IPS-18c (cell line): ENCODE measurements around the gene TMEM179B.

Experiments
- H3K4me3 ChIP-seq: 2 replicates; pipeline ENCODE4 v1.7.0; 2013; ENCODE audit warnings: low read depth, mild to moderate bottlenecking, low read length, moderate library complexity; ENCODE audit not compliant: insufficient read depth
- H3K9me3 ChIP-seq: one replicate; pipeline ENCODE4 v1.6.1; 2013; ENCODE audit warnings: mild to moderate bottlenecking, low read length, moderate library complexity; ENCODE audit not compliant: control insufficient read depth, insufficient read depth

The TMEM179B gene

DNA sequence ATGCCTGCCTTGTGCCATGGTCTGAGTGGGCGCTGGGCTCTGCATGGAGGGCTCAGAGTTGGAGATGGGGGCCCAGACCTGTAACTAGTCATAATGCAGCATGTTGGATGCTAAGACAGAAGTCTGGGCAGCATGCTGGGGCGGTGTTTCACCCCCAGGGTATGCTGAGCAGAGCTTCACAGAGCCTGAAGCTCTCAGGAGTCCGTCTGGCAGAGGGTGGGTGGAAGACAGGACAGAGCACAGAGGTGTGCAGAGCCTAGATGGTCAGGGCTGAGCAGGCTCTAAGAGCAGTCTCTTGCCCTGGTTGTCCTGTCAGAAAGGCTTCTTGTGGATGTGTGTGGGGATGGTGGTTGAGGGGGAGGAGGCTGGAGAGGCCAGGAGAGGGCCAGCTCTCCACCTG, 8.8 kb upstream of the TMEM179B start:
- H3K4me3 ChIP-seq = no peak overlapping the region

DNA sequence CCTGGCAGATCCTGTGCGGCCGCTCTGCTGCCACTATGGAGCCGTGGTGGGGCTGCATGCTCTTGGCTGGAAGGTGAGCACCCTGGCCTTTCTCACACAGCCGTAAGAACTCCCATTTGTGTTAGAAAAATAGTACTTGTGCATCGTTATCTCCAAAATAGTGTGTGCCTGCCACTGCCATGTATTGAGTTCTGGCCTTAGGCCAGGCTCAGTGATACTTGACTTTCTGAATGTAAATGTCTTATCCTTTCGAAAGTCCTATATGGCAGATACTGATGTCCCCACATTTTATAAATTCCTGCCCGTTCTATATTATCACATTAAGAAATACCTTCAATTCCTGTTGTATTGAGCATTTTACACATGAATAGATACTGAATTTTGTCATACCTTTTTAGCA, 4.4 kb upstream of the TMEM179B start:
- no peaks in the 10 kb centered on the region for H3K9me3 ChIP-seq
- H3K4me3 ChIP-seq = no peak overlapping the region

More for the DNA sequence above, 8.8 kb upstream of the TMEM179B start:
- no peaks in the 10 kb centered on the region for H3K9me3 ChIP-seq

DNA sequence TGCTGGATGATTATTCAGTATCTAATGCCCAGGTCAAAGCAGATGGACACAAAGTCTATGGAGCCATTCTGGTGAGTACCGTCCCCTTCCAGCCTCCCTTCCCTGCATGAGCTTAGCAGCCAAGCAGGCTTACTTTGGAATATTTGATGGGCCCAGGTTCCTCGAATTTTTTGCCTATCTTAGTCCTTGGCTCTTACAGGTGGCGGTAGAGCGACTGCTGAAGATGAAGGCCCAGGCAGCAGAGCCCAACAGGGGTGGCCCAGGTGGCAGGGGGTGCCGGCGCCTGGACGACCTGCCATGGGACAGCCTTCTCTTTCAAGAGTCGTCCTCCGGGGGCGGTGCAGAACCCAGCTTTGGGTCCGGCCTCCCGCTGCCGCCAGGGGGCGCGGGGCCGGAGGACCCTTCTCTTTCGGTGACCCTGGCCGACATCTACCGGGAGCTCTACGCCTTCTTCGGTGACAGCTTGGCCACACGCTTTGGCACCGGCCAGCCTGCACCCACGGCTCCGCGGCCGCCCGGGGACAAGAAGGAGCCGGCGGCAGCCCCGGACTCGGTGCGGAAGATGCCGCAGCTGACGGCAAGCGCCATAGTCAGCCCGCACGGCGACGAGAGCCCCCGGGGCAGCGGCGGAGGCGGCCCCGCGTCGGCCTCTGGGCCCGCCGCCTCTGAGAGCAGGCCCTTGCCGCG, 741 bp upstream of the TMEM179B start:
- no peaks in the 10 kb centered on the region for H3K9me3 ChIP-seq
- H3K4me3 ChIP-seq = peak overlapping the region; percentile 91

DNA sequence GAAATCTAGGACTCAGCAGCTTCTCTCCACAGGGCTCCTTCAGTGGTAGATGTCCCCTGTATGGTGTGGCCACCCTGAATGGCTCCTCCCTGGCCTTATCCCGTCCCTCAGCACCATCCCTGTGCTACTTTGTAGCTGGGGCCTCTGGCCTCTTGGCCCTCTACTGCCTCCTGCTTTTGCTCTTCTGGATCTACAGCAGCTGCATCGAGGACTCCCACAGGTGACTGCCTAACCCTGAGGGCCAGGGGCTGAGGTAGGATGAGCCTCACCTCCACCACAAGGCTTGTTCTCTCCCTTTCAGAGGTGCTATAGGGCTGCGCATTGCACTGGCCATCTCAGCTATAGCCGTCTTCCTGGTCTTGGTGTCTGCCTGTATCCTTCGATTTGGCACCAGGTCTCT, 1.8 kb downstream of the TMEM179B start:
- Histone ChIP-seq H3K9me3 (no peaks in the 10 kb centered on the region), H3K4me3 (no peak overlapping the region)

DNA sequence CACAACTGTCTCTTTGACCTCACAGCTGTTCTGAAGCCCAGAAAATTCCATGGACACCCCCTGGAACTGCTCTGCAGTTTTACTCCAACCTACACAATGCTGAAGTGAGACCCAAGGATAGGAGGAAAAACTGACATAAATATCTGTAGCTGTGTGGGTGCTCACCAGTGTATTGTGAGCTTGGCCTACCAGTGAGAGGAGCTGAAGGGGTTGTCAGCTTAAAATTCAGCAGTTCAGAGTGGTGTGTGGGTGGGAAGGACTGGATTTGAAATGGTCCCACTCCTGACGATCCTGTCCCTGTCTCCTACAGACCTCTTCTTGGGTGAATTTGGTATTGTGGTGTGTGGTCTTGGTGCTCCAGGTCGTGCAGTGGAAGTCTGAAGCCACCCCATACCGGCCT, 2.4 kb downstream of the TMEM179B start:
- Histone ChIP-seq H3K4me3 (no peak overlapping the region), H3K9me3 (no peaks in the 10 kb centered on the region)

DNA sequence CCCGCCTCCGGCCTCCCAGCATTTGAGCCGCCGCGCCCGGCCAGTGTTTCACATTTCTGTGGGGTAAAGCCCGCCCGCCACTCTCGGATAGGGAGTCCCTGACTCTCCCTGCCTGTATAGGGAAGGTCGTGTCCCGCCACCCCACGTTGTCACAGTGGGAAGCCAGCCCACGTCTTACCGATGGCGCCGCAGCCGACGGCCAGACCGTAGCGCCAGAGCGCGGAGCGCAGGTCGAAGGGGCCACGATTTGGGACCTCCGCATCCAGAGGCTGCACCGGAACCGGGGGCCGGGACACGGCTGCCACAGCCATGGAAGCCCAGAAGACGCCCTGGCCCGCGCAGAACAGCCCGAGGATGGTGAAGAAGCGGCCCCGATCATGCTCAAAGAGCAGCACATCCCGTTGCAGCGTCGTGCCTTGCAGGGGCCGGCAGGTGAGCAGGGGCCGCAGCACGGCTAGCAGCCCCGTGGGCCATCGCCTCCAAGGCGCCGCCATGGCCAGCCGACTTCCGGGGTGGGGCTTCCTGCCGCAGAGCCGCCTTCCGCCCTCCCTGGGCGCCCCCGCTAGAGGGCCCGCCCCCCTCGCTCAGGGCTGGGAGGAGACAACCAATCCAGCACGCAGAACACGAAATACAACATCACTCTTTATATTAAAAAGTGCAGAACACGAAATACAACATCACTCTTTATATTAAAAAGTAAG, 4.4 kb downstream of the TMEM179B start, which contains the start of gene TMEM223:
TMEM223 (minus strand) TSS at position 506 of the 701 bp plus-strand sequence; CDS start at position 494, 12 bp downstream.
- H3K9me3 ChIP-seq = no peaks in the 10 kb centered on the region
- H3K4me3 ChIP-seq = peak within 1 kb of the TSS; percentile 94

DNA sequence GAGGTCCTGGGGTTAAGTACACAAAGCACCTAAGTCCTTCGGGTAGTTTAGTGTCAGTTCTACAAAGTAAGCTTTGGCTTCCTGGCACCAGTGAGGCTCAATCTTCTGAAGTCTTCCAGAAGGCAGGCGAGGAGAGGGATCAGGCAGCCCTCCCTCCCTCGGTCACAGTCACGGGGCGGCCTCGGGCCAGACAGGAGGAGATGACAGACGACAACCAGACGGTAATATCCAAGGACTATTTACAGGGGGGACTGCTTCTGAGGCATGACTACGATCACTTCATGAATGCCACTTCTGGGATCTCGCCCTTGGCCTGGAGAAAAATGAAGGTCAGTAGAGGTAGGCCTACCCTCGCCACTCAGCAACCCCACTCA, 5.0 kb downstream of the TMEM179B start:
- Histone ChIP-seq H3K9me3 (no peaks in the 10 kb centered on the region), H3K4me3 (no peak overlapping the region)

DNA sequence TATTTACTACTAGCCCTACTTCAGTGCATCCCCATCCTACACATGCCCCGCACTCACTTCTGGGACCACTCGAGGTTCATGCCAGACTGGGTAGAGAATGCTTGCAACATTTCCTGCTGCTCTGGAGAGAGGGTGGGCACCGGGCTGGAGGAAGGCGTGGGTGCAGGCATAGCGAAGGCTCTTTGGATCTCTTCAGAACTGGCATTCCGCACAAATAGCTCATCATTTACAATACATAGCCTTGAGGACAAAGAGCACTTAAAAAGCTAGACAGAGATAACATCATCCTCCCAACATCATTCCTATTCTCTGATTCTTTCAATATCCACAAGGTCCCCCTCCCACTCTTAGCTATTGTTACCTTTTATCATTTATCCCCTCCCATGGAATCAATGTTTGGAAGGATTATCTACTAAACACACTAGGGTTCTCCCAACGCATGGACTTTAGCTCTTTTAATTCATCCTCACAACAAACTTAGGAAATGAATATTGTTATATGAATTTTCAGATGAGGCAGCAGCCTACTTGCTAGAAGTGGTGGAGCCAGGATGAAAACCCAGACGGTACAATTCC, 7.1 kb downstream of the TMEM179B start:
- Histone ChIP-seq H3K4me3 (no peak overlapping the region), H3K9me3 (no peaks in the 10 kb centered on the region)

DNA sequence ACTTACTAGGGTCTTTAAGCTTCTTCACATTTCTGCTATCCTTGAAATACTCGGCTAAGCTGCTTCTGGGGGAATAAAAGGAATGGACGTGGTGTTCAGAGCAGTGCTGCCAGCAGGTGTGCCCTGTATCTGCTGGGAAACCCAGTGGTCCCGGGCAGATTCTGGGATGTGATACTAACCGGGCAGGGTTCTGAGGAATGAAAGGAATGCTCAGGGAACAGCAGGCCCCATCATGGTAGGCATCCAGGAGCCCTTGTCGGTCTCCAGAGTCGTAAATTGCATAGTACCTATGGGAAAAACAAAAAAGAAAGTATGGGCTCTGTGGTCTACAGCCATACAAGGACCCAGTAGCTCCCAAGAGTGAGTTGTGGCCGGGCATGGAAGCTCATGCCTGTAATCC, 9.1 kb downstream of the TMEM179B start:
- no peaks in the 10 kb centered on the region for H3K9me3 ChIP-seq
- no peak overlapping the region for H3K4me3 ChIP-seq

DNA sequence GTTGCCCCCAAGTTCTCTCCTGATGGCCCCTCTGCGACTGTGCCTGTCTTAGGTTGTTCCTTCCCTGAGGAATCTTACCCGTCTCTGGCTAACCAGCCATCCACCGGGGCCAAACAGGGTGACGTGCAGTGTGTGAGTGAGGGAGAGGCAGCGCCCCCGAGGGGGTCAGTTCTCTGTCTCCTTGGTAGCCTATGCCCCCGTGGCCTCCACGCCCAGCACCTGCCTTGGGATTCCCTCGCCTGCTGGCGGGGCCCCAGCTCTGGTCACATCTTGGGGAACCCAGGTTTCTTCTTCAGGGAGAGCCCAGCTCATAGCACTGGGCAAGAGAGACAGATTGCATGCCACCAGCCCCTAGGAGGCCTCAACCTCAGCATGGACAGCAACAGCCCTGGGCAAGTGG, 12.3 kb downstream of the TMEM179B start:
- H3K4me3 ChIP-seq = no peak overlapping the region
- H3K9me3 ChIP-seq = no peaks in the 10 kb centered on the region

DNA sequence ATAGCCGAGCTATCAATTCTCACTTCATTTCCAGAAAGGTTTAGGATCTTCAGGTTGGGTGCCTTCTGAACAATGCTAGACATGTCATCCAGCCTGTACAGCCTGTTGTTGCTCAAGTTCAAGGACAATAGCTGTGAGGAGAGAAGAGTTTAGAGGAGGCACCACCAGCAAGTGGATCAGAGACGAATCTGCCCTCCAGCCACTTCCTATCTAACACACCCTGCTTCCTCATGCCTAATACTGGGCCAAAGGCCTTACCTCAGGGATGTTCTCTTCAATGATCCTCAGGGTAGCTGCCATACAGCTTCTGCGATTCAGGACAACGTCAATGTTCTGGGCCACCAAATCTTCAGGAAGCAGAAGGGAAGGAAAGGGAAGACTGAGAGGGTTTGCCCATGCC, 13.9 kb downstream of the TMEM179B start:
- no peak overlapping the region for H3K4me3 ChIP-seq
- H3K9me3 ChIP-seq = peaks cover 2% of the 10 kb centered on the region

DNA sequence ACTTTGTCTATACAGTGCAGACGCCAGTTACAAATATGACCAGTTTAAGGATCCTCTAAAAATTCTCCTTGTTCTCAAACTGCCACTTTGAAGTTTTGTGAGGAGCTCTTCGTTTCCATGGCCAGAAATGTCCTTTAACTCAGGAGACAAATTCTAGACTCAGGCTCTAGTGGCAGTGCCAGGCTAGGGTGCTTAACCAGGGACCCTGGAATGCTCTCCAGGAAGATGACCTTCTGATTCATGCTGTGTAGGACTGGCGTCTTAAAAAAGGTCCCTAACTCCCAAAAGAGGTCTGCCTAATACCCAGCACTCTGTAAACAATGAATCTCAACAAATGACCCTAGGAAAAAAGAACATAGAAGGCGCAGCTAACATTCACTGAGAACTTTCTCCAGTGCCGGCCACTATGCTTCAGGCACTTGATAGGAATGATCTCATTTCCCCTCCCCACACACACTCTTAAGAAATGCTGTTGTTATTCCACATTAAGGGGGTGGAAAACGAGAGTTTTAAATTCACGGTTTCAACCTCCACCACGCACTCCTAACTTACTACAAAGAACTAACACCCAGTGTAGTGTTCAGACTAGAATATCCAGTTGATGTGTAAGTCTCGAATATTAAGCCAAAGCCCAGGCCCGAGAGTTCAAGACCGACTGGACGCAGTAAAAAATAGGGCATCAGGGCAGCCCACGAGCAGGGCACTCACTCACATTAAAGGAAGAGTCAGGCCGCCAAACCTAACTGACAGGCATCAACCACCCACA, 17.3 kb downstream of the TMEM179B start:
- peaks cover 2% of the 10 kb centered on the region for H3K9me3 ChIP-seq
- peak overlapping the region; percentile 94 for H3K4me3 ChIP-seq

DNA sequence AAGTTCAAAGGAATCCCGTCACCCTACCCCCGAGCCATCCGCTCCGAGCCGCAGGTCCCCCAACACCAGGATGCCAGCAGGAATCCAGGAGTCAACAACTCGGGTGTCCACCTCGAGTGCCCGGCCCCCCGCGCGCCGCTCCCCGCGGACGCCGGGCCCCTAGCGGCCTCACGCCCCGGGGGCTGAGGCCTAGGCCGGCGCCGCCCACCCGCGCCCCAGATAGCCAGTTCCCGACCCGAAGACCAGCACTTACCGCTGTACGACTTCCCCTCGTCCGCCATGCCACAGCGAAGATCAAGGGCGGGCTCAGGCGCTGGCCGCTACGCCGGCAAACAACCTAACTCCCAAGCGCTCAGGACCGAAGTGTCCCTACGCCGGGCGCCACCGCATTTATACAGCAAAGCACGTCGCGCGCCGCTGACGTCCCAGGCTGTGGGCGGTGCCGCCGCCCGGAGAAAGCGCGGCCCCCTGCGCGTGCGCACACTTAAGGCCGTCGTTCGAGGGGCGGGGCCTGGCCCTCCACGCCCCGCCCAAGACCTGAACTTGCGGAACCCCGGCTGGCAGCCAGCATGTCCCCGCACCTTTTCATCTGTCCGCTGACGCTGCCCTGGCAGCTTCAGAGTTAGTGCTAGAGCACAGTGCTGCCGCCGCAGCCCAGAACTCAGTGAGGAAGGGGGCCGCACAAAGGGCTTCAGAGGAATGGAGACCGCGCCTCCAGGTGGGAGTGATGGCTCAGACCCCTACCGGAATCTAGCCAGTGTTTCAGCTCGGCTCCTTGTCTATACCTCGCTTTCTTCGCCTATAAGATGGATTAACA, 18.1 kb downstream of the TMEM179B start, which contains the start of gene NXF1:
NXF1 (minus strand) TSS at position 365 of the 817 bp plus-strand sequence; CDS start at position 281, 84 bp downstream.
- peak within 1 kb of the TSS; percentile 94 for H3K4me3 ChIP-seq
- peaks cover 2% of the 10 kb centered on the region for H3K9me3 ChIP-seq

DNA sequence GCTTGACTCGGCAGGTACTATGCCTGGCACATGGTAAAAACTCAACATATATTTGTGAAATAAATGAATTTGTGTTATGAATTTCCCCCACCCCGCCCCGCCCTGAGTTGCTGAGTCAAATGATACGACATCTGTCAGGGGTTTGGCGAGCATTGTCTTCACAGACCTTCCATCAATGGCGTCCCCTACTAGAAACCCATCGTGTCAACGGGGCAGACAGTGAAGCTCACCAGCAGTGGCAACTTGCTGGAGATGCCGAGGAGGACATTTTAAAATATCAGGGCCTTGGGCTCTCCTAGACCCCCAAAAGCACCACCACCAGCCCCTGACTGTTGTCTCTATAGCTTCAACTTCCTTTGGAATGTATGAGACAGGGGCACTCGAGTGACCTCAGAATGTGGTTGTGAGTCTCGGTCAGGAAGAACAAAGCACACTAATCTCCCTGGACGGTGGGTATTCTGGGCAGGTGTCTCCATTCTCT, 18.8 kb downstream of the TMEM179B start:
- Histone ChIP-seq H3K9me3 (peaks cover 2% of the 10 kb centered on the region), H3K4me3 (peak overlapping the region; percentile 94)

DNA sequence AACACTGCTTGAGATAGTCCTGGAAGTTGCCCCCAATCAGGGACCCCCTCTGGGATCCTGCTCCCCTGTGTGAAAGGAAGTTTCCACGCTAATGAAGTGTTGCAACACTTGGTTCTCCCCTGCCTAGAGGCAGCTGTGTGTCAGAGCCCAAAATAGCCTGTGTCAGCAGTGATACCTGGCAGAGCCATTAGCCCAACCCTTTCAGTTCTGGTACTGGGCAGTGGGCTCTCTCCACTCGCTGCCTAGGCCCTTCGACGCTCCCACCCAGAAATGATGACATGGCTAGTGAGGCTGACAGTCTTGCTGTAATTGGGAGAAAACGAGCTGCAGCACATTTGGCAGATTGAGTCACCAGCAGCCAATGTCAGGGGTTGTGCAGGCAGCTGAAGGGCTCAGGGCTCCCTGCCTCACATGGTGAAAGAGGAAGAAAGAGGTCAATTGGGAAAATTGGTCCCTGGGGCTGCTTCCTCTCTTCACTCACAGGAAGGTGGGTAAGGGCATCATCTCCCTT, 19.5 kb downstream of the TMEM179B start:
- no peak overlapping the region for H3K4me3 ChIP-seq

DNA sequence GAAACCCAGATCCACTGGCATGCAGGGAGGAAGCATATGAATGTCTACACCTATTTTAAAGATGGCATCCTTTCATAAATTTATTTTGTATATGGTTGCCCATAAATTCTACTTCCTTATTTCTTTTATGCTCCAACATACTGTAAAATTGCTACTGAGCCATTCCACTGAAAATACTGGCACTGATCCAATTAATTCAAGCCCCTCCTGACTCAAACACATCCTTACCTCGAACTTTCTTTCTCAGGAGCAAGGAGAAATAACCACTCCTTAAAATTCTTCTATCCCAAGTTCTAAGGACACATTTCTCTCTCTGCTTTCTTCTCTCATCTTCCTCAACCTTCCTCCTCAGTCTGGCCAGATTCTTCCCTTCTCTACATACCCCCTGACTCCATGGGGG, 23.5 kb downstream of the TMEM179B start:
- H3K9me3 ChIP-seq = no peaks in the 10 kb centered on the region
- H3K4me3 ChIP-seq = no peak overlapping the region

More for the DNA sequence above, 19.5 kb downstream of the TMEM179B start:
- peaks cover 2% of the 10 kb centered on the region for H3K9me3 ChIP-seq
